Measurements from ENCODE around the gene GOLGA8H.
A peak's percentile ranks its signal among the peaks of the same experiment; 100 is the strongest.
"Not testable (repeated sequence)": the region's sequence is repeated elsewhere in the genome, so short reads cannot be mapped to it uniquely, and the experiment has no call there.

GOLGA8H gene, protein sequence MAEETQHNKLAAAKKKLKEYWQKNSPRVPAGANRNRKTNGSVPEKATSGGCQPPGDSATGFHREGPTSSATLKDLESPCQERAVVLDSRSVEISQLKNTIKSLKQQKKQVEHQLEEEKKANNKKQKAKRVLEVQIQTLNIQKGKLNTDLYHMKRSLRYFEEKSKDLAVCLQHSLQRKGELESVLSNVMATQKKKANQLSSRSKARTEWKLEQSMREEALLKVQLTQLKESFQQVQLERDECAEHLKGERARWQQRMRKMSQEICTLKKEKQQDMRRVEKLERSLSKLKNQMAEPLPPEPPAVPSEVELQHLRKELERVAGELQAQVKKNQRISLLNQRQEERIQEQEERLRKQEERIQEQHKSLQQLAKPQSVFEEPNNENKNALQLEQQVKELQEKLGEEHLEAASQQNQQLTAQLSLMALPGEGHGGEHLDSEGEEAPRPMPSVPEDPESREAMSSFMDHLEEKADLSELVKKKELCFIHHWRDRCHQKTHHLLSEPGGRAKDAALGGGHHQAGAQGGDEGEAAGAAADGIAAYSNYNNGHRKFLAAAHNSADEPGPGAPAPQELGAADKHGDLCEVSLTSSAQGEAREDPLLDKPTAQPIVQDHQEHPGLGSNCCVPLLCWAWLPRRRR

DNA sequence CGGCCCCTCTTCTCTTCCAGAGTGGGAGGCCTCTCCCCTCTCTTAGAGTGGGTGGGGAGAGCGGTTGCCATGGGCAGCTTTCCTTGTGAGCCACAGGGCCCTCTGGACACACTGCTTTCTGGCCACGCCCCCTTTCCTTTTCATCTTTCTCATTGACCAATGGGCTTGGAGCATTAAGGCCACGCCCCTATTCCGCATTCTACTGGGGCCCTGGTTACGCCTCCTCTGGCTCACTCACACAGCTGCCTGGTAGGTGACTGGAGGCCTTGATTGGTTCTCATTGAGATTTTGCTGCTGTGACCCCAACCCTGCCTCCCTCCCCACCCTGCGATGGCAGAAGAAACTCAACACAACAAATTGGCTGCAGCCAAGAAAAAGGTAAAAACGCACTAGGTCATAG, at the start of gene GOLGA8H:
TSS of gene GOLGA8H (plus strand) at position 233 of the 400 bp plus-strand sequence. CDS start at position 331, 98 bp downstream.
- not testable (repeated sequence) for H3K9me3 ChIP-seq (ENCODE audit: control insufficient read depth, low read depth, low read length); H3K27ac ChIP-seq (ENCODE audit: low read length); H3K27me3 ChIP-seq (ENCODE audit: control insufficient read depth, insufficient read depth, low read length); H3K4me1 ChIP-seq (ENCODE audit: control insufficient read depth, low read depth, low read length); H3K36me3 ChIP-seq (ENCODE audit: control insufficient read depth, low read depth, low read length); H3K9ac ChIP-seq (ENCODE audit: low read length); H3K4me3 ChIP-seq (ENCODE audit: low read length)

DNA sequence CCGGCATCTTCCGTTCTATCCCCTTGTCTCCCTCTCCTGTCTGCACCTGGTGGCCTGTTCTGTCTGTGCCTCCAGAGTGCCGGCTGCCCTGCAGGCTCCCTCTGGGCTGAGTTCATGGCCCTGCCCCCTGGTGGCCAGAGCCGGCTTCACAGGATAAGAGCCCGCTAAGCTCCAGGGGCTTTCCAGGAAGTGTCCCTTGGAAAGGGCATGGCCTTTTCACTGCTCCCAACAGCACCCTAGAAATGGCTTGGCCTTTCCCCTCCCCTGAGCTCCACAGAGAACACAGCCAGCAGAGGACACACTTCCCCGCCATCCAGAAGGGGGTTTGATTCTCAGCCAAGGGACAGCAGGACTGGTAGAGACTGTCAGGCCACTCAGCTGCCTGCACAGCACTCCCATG, 36.9 kb upstream of the GOLGA8H start:
- not testable (repeated sequence) for H3K27ac ChIP-seq (ENCODE audit: low read length); H3K9ac ChIP-seq (ENCODE audit: low read length); H3K9me3 ChIP-seq (ENCODE audit: control insufficient read depth, low read depth, low read length); H3K4me1 ChIP-seq (ENCODE audit: control insufficient read depth, low read depth, low read length); H3K27me3 ChIP-seq (ENCODE audit: control insufficient read depth, insufficient read depth, low read length); H3K4me3 ChIP-seq (ENCODE audit: low read length); H3K36me3 ChIP-seq (ENCODE audit: control insufficient read depth, low read depth, low read length)

DNA sequence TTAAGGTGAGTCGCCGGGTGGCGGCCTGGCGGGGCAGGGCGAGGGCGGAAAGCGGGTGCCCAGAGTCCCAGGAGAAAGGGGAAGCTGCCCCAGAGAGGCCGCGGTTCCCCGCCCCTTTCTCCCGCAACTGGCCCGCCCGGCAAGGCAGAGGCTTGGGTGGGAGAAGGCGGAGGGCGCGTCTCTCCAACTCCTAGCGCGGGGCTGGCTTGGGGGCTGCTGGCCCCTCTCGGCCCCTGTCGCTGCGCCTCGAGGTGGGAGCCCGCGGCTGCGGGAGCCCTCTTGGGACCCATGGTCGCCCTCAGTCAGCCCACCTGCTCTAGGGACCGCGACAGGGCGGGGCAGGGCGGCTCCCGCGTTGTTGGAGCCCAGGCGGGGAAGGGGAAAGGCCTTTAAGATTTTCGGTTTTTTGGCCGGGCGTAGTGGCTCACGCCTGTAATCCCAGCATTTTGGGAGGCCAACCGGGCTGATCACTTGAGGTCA, 30.8 kb upstream of the GOLGA8H start:
- not testable (repeated sequence) for H3K27ac ChIP-seq (ENCODE audit: low read length); H3K4me3 ChIP-seq (ENCODE audit: low read length); H3K9ac ChIP-seq (ENCODE audit: low read length)

DNA sequence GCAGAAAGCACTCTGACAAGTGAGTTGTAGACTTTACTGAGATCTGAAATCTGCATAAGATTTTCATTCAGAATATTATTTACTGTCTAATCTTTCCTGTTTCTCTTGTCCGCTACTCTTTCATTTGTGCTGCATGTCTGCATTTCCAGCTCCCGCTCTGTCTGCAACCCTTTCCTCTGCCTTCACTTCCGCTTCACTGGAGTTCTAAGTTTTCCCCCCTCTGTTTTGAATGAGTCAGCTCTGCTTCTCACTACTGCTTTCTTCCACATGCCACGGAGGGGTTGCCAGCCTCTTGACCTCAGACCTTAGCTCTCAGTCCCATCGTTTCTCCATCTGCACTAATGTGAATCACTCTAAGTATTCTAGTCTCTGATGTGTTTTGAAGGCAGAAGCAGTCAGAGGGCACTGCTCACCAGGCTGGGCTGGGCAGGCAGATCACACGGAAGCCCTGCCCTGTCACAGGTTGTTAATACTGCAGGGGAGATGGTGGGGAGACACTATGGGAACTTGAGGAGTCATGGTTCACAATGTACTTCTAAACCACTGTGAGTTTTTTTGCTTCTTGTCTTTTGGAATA, 24.3 kb upstream of the GOLGA8H start:
- not testable (repeated sequence) for H3K4me3 ChIP-seq (ENCODE audit: low read length); H3K27me3 ChIP-seq (ENCODE audit: control insufficient read depth, insufficient read depth, low read length); H3K27ac ChIP-seq (ENCODE audit: low read length); H3K9me3 ChIP-seq (ENCODE audit: control insufficient read depth, low read depth, low read length); H3K4me1 ChIP-seq (ENCODE audit: control insufficient read depth, low read depth, low read length); H3K36me3 ChIP-seq (ENCODE audit: control insufficient read depth, low read depth, low read length); H3K9ac ChIP-seq (ENCODE audit: low read length)

More for the DNA sequence above, 30.8 kb upstream of the GOLGA8H start:
- not testable (repeated sequence) for H3K27me3 ChIP-seq (ENCODE audit: control insufficient read depth, insufficient read depth, low read length); H3K4me1 ChIP-seq (ENCODE audit: control insufficient read depth, low read depth, low read length); H3K9me3 ChIP-seq (ENCODE audit: control insufficient read depth, low read depth, low read length); H3K36me3 ChIP-seq (ENCODE audit: control insufficient read depth, low read depth, low read length)

DNA sequence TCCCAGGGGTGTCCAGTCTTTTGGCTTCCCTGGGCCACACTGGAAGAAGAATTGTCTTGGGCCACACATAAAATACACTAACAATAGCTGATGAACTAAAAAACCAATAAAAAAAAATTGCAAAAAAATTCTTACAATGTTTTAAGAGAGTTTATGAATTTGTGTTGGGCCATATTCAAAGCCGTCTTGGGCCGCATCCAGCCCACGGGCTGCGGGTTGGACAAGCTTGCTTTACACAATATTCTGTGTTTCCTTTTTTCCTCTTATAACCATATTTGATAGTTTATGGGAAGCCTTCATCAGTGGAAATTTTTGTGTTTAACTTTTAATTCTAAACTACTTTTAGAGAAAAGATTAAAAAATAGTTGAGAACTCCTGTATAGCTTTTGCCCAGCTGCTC, 23.1 kb upstream of the GOLGA8H start:
- H3K4me1 ChIP-seq (ENCODE audit: control insufficient read depth, low read depth, low read length); H3K9me3 ChIP-seq (ENCODE audit: control insufficient read depth, low read depth, low read length); H3K27ac ChIP-seq (ENCODE audit: low read length); H3K36me3 ChIP-seq (ENCODE audit: control insufficient read depth, low read depth, low read length); H3K4me3 ChIP-seq (ENCODE audit: low read length); H3K9ac ChIP-seq (ENCODE audit: low read length); H3K27me3 ChIP-seq (ENCODE audit: control insufficient read depth, insufficient read depth, low read length): not testable (repeated sequence)

DNA sequence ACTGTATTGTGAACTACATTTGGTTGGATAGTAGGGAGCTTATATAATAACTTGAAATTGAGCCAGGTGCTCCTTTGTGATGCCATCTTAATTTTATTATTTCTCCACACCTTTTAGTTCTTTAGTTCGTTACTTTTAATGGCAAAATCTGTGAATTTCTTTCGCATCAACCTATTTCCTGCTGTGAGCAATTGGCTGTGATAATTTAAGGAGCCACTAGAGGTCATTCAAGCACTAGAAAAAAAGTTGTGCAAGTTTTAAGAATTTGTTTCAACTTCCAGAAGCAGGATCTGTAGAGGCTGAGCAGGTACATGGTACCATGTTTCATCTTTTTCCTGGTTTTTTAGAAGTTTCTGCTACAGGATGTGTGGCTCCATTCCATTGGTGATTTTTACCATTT, 4.9 kb upstream of the GOLGA8H start:
- H3K27ac ChIP-seq (ENCODE audit: low read length); H3K36me3 ChIP-seq (ENCODE audit: control insufficient read depth, low read depth, low read length); H3K27me3 ChIP-seq (ENCODE audit: control insufficient read depth, insufficient read depth, low read length); H3K9me3 ChIP-seq (ENCODE audit: control insufficient read depth, low read depth, low read length); H3K9ac ChIP-seq (ENCODE audit: low read length); H3K4me1 ChIP-seq (ENCODE audit: control insufficient read depth, low read depth, low read length); H3K4me3 ChIP-seq (ENCODE audit: low read length): not testable (repeated sequence)

DNA sequence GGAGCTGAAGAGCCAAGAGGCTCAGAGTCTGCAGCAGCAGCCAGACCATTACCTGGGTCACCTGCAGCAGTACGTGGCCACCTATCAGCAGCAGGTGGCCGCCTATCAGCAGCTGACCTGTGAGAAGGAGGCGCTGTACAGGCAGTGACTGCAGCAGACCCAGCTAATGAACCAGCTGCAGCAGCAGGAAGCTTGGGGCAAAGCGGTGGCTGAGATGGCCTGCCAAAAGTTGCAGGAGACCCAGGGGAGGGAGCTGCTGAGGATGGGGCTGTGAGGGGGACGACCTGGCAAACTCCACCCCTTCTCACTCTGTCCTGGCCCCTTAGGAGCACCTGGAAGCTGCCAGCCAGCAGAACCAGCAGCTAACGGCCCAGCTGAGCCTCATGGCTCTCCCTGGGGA, 8.4 kb downstream of the GOLGA8H start:
- not testable (repeated sequence) for H3K9ac ChIP-seq (ENCODE audit: low read length); H3K36me3 ChIP-seq (ENCODE audit: control insufficient read depth, low read depth, low read length); H3K27ac ChIP-seq (ENCODE audit: low read length); H3K4me3 ChIP-seq (ENCODE audit: low read length); H3K4me1 ChIP-seq (ENCODE audit: control insufficient read depth, low read depth, low read length); H3K9me3 ChIP-seq (ENCODE audit: control insufficient read depth, low read depth, low read length); H3K27me3 ChIP-seq (ENCODE audit: control insufficient read depth, insufficient read depth, low read length)

DNA sequence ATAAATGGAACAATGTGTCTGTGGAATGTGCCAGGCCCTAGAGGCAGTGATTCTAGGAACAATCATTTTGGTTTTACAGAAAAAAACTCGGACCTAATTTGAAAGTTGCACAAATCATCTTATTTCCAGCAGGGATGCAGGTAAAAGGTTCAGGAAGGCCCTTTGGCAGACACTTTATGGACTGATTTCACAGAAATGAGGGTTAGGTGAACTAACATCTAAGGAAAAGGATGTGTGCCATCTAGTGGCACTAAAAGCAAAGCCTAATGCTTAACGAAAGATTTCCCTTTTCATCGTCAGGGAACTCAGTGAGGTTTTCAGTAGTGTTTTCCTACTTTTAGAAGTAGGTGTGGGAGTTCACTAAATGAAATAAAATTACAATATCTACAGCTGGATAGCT, 17.5 kb downstream of the GOLGA8H start:
- not testable (repeated sequence) for H3K36me3 ChIP-seq (ENCODE audit: control insufficient read depth, low read depth, low read length); H3K27me3 ChIP-seq (ENCODE audit: control insufficient read depth, insufficient read depth, low read length); H3K9ac ChIP-seq (ENCODE audit: low read length); H3K4me3 ChIP-seq (ENCODE audit: low read length); H3K4me1 ChIP-seq (ENCODE audit: control insufficient read depth, low read depth, low read length); H3K27ac ChIP-seq (ENCODE audit: low read length); H3K9me3 ChIP-seq (ENCODE audit: control insufficient read depth, low read depth, low read length)

DNA sequence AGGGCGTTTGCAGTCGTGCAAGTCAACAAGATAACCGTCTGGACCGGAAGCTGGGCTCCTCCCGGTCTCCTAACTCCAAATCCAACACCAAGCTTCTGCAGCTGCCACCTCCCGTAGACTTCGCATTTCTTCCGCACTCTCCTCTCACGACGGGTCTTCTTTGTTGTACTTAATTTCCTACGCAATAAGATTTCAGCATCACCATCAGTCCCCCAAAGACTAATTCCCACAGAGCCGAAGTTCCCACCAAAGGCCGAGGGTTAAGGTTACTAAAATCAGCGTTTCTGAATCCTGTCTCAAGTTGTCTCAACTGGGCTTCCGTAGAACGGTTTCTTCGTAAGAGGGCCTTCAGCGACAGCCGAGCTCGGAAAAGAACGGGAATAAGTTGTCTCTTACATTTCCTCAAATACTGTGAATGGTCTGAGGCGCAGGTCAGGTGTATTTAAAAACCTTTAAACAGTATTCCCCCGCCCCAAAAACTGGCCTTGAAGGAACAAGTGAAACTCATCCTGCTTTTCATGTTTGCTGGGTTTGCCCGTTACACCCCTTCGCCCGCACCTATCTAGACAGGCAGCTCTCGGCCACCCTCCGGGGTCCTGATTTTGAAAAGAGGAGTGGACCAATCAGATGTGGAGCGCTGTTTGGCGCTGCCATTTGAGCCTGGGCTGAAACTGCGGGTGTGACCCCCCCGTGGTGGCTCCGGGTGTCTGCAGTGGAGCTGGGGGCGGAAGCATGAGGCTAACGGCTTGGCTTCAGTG, 21.8 kb downstream of the GOLGA8H start, which contains the start of gene ARHGAP11B:
TSS of gene ARHGAP11B (plus strand) at position 693 of the 758 bp plus-strand sequence.
- Histone ChIP-seq H3K4me3 (ENCODE audit: low read length) (peak within 1 kb of the TSS; percentile 90), H3K27ac (ENCODE audit: low read length) (peak within 1 kb of the TSS; percentile 75), H3K9ac (ENCODE audit: low read length) (peak within 1 kb of the TSS; percentile 84)
- not testable (repeated sequence) for H3K27me3 ChIP-seq (ENCODE audit: control insufficient read depth, insufficient read depth, low read length); H3K4me1 ChIP-seq (ENCODE audit: control insufficient read depth, low read depth, low read length); H3K36me3 ChIP-seq (ENCODE audit: control insufficient read depth, low read depth, low read length); H3K9me3 ChIP-seq (ENCODE audit: control insufficient read depth, low read depth, low read length)

DNA sequence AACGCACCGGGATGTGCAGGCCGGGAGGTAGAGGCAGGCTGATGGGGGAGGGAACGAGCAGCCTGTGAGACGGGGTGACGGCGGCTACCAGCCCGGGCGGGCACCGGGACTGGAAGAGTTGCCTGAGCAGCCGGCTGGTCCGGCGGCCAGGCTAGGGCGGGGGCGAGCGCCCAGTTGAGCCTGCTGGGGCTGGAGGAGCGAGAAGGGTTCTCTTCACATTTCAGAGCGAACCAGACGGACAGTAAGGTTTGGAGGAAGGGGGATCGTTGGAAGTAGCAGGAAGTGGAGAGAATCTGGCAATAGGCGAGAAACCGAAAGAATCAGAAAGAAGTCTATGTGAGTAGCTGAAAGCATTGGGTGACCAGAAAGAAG, 22.4 kb downstream of the GOLGA8H start:
- H3K4me3 ChIP-seq (ENCODE audit: low read length) = peak overlapping the region; percentile 90
- H3K36me3 ChIP-seq (ENCODE audit: control insufficient read depth, low read depth, low read length); H3K27me3 ChIP-seq (ENCODE audit: control insufficient read depth, insufficient read depth, low read length); H3K9me3 ChIP-seq (ENCODE audit: control insufficient read depth, low read depth, low read length); H3K27ac ChIP-seq (ENCODE audit: low read length); H3K4me1 ChIP-seq (ENCODE audit: control insufficient read depth, low read depth, low read length): not testable (repeated sequence)
- peak overlapping the region; percentile 84 for H3K9ac ChIP-seq (ENCODE audit: low read length)

DNA sequence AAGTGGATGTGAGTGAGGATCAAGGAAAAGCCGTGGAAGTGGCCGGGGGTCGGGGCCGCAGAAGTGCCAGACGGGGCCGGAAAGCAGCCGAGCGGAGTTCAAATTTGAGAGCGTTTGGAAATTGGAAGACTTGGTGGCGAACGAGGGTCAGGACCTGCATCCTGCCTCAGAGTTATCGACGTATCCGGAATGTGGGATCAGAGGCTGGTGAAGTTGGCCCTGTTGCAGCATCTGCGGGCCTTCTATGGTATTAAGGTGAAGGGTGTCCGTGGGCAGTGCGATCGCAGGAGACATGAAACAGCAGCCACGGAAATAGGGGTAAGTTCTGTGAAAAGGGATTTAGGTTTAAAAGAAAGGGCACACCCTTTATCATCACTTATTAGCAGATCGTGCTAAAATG, 22.8 kb downstream of the GOLGA8H start:
- Histone ChIP-seq H3K4me3 (ENCODE audit: low read length) (peak overlapping the region; percentile 90), H3K9ac (ENCODE audit: low read length) (peak overlapping the region; percentile 84)
- H3K4me1 ChIP-seq (ENCODE audit: control insufficient read depth, low read depth, low read length); H3K27ac ChIP-seq (ENCODE audit: low read length); H3K9me3 ChIP-seq (ENCODE audit: control insufficient read depth, low read depth, low read length); H3K36me3 ChIP-seq (ENCODE audit: control insufficient read depth, low read depth, low read length); H3K27me3 ChIP-seq (ENCODE audit: control insufficient read depth, insufficient read depth, low read length): not testable (repeated sequence)

Measured in iPS-18a (cell line).